Breast epithelium (tissue), 3 donors: ENCODE data around the gene DGKQ.

Source experiments
- POLR2A ChIP-seq: fragments of 450-650 bp; IDR thresholded peaks from one replicate; pipeline ENCODE4 v1.6.1; 2016; ENCODE audit warnings: antibody characterized with exemption, mild to moderate bottlenecking, moderate library complexity
- POLR2AphosphoS5 ChIP-seq, 3 donors: sonication (generic); formaldehyde crosslinking; IDR thresholded peaks; one replicate each; pipeline ENCODE4 v1.6.1; 2017; ENCODE audit warnings: antibody characterized with exemption in 3 of 3
- TF ChIP-seq, protein P1 (sequence below), 3 donors: fragments of 450-650 bp; IDR thresholded peaks; one replicate each; pipeline ENCODE4 v1.5.1; 2016 to 2017; ENCODE audit warnings: antibody characterized with exemption in 3 of 3, mild to moderate bottlenecking in 3 of 3, moderate library complexity in 3 of 3

GRCh38 chr4:945274-946102 lies 27.9 kb downstream of the DGKQ start:
- TF ChIP-seq, protein P1, sequence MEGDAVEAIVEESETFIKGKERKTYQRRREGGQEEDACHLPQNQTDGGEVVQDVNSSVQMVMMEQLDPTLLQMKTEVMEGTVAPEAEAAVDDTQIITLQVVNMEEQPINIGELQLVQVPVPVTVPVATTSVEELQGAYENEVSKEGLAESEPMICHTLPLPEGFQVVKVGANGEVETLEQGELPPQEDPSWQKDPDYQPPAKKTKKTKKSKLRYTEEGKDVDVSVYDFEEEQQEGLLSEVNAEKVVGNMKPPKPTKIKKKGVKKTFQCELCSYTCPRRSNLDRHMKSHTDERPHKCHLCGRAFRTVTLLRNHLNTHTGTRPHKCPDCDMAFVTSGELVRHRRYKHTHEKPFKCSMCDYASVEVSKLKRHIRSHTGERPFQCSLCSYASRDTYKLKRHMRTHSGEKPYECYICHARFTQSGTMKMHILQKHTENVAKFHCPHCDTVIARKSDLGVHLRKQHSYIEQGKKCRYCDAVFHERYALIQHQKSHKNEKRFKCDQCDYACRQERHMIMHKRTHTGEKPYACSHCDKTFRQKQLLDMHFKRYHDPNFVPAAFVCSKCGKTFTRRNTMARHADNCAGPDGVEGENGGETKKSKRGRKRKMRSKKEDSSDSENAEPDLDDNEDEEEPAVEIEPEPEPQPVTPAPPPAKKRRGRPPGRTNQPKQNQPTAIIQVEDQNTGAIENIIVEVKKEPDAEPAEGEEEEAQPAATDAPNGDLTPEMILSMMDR (IDR thresholded peaks at IDR 0.05), result no peak
- no peak for TF ChIP-seq POLR2A
- TF ChIP-seq POLR2AphosphoS5 (IDR thresholded peaks at IDR 0.05), result no peak
